LNCAP (cell line): ENCODE data around the gene RAPGEF5.

ENCODE experiments used
- TF ChIP-seq, protein P1 (sequence below): fragments of 450-650 bp; IDR thresholded peaks from 2 replicates; pipeline ENCODE4 v1.5.1; 2017; ENCODE audit warnings: mild to moderate bottlenecking

RAPGEF5 gene

DNA sequence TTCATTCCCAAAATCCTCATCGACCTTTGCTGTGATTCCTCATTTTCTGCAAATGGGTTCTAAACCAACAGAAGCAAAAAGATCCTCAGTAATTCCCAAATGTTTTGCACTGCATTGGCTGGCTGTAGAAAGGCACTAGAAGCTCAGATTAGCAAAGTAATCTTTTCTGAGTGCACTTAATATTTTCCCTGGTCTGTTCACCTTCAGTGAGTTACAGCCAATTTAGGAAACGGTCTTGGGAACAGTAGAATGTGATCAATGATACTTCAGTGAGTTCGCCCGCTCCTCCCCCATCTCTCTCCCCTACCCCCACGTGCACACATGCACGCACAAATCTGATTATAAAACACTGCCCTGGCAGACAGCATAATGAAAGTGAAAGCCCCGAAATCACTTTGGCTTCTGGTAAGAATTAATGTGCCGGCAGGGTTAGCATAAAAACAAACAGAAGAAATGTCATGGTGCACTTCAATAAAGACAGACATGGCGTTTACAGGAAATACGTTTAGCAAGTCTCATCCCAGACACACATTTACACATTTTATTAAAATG, 209.9 kb downstream of the RAPGEF5 start:
- TF ChIP-seq, protein P1, sequence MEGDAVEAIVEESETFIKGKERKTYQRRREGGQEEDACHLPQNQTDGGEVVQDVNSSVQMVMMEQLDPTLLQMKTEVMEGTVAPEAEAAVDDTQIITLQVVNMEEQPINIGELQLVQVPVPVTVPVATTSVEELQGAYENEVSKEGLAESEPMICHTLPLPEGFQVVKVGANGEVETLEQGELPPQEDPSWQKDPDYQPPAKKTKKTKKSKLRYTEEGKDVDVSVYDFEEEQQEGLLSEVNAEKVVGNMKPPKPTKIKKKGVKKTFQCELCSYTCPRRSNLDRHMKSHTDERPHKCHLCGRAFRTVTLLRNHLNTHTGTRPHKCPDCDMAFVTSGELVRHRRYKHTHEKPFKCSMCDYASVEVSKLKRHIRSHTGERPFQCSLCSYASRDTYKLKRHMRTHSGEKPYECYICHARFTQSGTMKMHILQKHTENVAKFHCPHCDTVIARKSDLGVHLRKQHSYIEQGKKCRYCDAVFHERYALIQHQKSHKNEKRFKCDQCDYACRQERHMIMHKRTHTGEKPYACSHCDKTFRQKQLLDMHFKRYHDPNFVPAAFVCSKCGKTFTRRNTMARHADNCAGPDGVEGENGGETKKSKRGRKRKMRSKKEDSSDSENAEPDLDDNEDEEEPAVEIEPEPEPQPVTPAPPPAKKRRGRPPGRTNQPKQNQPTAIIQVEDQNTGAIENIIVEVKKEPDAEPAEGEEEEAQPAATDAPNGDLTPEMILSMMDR: no peak

DNA sequence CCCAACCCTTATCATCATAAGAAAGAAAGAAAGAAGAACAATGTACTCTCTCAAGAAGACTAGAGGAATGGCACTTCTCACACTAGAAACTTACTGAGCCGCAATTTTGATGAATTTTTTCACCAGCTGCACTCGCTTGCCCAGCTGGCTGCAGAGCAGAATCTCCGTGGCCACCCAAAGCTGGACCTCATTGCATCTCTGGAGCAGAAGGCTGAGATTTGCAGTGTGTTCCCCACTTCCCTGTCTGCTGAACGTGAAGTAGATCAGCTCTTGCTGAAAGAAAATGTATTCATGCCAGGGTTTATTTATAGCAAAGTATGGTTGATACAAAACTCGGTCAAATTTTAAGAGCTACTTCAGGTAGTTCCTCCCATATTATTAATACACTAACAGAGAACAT, 212.0 kb downstream of the RAPGEF5 start:
- TF ChIP-seq, protein P1: no peak

DNA sequence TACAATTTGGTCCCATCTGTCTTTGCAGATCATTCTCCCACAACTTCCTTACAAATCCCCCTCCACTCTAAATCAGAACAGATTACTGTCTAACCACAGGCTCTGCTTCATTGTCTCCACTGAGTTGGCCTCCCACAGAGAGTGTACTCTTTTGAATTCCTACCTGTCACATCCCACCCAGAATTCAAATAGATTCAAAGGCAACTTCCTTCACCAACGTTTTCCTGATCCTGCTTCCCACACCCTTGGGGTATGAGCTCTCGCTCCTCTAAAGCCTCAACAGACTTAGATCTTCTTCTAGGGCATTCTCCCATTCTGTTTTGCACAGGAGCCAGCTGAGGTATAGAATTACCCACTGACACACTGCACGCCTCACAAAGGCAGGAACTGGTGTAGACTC, 213.5 kb downstream of the RAPGEF5 start:
- TF ChIP-seq, protein P1: no peak

DNA sequence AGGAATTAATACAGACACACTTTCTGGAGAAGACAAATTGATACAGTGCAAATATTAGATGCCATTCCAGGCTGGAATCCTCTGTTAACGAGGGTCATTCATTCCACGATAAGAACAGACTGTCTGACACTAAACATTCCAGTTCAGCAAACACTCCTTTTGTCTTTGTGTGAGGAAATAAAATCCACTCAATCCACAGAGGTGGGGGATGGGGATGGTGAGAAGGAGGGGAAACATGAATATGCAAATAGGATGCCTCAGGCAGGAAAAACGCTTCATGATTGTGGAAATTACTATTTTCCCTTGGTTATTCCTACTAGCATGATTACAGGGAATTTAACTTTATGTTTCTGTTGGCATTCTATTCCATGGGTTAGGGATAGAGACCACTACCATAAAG, 214.4 kb downstream of the RAPGEF5 start:
- TF ChIP-seq, protein P1: no peak

DNA sequence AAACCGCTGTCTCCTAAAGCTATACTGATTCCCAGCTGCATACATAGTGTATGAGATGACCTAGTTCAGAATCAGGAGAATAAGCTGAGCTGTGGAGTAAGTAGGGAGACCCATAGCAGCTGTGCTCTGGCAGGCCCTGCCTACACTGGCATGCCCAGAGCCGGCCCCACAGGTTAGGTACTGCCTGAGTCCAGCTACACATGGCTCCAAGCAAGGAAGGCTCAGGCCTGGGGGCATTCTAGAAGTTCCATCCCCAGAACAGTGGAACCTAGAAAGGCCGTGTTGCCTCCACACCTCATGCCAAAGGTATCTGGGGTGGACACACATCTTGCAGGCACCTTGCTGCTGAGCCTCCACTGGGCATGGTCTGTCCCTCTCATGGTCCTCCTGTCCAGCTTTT, 215.6 kb downstream of the RAPGEF5 start:
- TF ChIP-seq, protein P1: no peak

DNA sequence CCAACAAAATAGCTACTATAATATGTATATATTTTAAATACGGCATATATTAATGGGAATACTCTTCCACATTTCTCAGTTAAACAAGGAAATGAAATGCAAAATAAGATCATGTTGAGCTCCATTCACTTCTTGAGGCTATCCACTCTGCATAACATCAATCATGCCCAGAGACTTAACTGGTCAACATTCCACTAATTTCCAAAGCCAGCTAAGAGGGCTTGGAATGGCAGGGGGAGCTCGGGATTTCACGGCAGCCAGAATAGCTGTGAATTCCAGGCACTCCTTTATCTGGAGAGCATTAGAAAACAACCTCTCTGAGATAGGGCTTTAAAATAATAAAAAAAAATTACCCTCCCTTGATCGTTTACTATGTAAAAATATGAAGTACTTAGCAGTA, 216.4 kb downstream of the RAPGEF5 start:
- TF ChIP-seq, protein P1: no peak

DNA sequence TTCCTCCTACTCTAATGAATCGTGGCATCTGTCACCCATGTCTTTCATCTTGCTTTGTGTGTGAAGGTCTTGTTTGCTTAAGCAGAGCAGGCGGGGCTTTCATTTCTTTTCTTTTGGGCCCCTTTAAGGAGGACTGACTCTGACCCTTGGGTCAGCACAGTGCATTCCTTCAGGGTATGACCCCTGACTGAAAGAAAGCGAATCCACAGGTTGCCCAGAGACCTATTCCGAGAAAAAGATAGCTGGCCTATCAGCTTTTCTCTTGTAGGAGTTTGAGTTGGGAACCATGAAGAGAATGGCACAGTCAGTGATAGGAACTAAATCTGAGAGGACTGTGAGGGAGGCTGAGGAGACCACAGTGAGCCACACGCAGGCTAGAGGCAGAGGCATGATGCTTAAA, 218.1 kb downstream of the RAPGEF5 start:
- TF ChIP-seq, protein P1: no peak

DNA sequence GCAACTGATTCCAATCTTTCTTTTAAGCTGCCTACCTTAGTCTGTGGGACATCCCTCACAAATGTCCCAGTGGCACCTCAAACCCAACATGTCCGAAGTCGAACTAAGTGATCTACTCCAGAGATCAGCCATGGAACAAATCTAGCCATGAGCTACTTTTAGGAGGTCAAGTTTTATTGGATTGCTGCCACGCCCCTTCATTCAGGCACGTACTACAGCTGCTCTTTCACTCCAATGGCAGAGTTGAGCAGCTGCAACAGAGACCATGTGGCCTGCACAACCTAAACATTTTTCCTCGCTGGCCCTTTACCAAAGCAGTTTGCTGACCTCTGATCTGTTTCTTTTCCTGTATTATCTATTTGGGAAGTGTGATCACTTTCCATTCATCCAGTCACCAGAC, 218.8 kb downstream of the RAPGEF5 start:
- TF ChIP-seq, protein P1: no peak
